Measurements from ENCODE around the gene PRSS16. TPM values are rescaled to one million over a fixed set of nuclear protein-coding genes. Genes with fewer than 3 reads are reported as not detected.

Gene PRSS16
- total and polyA plus RNA-seq, 9 of the 15 experiments (the other 6 are each of a cell fraction or from before 2014, with no cell fraction given) = 4.5 to 21.3 (median 12.1) TPM

GRCh38 chr6:27251112-27251605 lies 3.7 kb downstream of the PRSS16 start (continued):
- TF ChIP-seq RNF219 (CRISPR knock-in tag; IDR thresholded peaks at IDR 0.05) (no peak), SMARCC2 (IDR thresholded peaks at IDR 0.05; ENCODE audit: low read depth) (0 out of 2 replicates have a peak, but pooled peaks have one; percentile 8), CUX1 (CRISPR knock-in tag; IDR thresholded peaks at IDR 0.05) (no peak), ZNF445 (CRISPR knock-in tag; IDR thresholded peaks at IDR 0.05; ENCODE audit: low read depth) (no peak), XRCC4 (IDR thresholded peaks at IDR 0.05; ENCODE audit: extremely low read depth, insufficient read depth, insufficient read length) (no peak), RHOXF2B (CRISPR knock-in tag; conservative IDR thresholded peaks at IDR 0.05) (0 out of 2 replicates have a peak, but pooled peaks have one; percentile 37), ZNF133 (CRISPR knock-in tag; IDR thresholded peaks at IDR 0.05) (no peak), TRIM24 (IDR thresholded peaks at IDR 0.05) (peak in 1 of 2 experiments; percentile 31; a peak in 2 of 4 replicates), ZNF707 (CRISPR knock-in tag; conservative IDR thresholded peaks at IDR 0.05) (no peak), ZNF354B (CRISPR knock-in tag; IDR thresholded peaks at IDR 0.05) (no peak), ERF (CRISPR knock-in tag; IDR thresholded peaks at IDR 0.05) (no peak), GTF2E2 (tag; IDR thresholded peaks at IDR 0.05) (no peak; the same call in none of the 2 replicates), SRSF7 (optimal IDR thresholded peaks at IDR 0.05; ENCODE audit: low read depth, low read length) (no peak), ZNF324 (CRISPR knock-in tag; IDR thresholded peaks at IDR 0.05) (0 out of 2 replicates have a peak, but pooled peaks have one; percentile 12)
- TF ChIP-seq, protein P1, sequence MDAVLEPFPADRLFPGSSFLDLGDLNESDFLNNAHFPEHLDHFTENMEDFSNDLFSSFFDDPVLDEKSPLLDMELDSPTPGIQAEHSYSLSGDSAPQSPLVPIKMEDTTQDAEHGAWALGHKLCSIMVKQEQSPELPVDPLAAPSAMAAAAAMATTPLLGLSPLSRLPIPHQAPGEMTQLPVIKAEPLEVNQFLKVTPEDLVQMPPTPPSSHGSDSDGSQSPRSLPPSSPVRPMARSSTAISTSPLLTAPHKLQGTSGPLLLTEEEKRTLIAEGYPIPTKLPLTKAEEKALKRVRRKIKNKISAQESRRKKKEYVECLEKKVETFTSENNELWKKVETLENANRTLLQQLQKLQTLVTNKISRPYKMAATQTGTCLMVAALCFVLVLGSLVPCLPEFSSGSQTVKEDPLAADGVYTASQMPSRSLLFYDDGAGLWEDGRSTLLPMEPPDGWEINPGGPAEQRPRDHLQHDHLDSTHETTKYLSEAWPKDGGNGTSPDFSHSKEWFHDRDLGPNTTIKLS (IDR thresholded peaks at IDR 0.05; ENCODE audit: borderline replicate concordance, low read depth) = peak; percentile 95
- TF ChIP-seq, protein P2, sequence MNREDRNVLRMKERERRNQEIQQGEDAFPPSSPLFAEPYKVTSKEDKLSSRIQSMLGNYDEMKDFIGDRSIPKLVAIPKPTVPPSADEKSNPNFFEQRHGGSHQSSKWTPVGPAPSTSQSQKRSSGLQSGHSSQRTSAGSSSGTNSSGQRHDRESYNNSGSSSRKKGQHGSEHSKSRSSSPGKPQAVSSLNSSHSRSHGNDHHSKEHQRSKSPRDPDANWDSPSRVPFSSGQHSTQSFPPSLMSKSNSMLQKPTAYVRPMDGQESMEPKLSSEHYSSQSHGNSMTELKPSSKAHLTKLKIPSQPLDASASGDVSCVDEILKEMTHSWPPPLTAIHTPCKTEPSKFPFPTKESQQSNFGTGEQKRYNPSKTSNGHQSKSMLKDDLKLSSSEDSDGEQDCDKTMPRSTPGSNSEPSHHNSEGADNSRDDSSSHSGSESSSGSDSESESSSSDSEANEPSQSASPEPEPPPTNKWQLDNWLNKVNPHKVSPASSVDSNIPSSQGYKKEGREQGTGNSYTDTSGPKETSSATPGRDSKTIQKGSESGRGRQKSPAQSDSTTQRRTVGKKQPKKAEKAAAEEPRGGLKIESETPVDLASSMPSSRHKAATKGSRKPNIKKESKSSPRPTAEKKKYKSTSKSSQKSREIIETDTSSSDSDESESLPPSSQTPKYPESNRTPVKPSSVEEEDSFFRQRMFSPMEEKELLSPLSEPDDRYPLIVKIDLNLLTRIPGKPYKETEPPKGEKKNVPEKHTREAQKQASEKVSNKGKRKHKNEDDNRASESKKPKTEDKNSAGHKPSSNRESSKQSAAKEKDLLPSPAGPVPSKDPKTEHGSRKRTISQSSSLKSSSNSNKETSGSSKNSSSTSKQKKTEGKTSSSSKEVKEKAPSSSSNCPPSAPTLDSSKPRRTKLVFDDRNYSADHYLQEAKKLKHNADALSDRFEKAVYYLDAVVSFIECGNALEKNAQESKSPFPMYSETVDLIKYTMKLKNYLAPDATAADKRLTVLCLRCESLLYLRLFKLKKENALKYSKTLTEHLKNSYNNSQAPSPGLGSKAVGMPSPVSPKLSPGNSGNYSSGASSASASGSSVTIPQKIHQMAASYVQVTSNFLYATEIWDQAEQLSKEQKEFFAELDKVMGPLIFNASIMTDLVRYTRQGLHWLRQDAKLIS (CRISPR knock-in tag; IDR thresholded peaks at IDR 0.05) = peak; percentile 79

Measured in K562 (cell line).